IPS DF 19.7 (cell line): ENCODE measurements around the gene MXRA7.
"Not testable (repeated sequence)": the region's sequence is repeated elsewhere in the genome, so short reads cannot be mapped to it uniquely, and the experiment has no call there.

Experiments
- DNase-seq: peaks from one replicate; pipeline ENCODE4 v3.0.0-alpha.2; 2013; ENCODE audit warnings: low read depth, low spot score

Gene MXRA7

DNA sequence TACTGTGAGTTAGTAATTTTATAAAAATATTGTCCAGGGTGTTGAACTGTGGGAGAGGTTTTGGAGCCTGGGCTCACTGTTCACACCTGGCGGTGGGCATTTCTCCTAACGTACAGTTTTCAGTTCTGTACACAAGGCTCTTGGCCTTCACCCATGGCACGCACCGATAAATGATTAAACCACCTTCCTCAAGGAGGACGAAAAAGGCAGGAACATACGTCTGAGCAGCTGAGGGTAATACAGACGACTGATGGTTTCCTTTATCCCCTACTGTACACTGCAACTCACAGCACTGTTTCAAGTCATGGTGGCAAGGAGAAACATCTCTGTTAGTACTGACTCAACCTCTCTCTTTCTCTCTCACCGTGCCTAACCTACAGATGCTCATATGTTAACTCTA is 65.8 kb downstream of the MXRA7 start:
- no peak for DNase-seq

DNA sequence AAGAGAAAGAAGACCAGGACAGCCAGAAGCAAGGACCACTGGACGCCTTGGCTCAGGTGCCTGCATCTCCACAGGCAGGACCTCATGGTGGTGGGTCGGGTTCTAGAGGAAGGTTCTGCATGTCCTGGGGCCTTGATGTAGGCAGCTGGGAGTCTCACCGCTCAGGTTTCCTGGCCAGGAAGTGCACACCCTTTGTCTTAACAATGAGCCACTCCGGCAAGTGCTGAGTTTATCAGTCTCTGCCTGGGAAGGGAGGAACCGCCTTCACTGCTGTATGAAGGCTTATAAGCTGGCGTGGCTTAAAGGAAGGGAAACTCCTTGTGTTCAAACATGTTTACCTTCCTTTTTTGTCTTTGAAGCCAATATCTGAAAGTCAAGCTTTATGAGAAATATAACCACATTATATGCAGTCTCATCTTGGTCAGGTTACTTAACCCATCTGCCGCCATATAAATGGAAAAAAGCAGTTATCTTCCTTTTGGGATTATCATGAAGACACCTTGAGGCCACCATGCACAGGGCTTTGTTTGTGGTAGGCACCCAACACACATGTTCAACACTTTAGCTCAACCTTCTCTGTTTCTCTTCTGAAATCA is 67.1 kb downstream of the MXRA7 start, which contains the start of gene ST6GALNAC1:
Gene ST6GALNAC1, minus strand, starts transcription at position 205 of the 596 bp plus-strand sequence. Its CDS starts 119 bp downstream, at position 86.
- DNase-seq: no peak

DNA sequence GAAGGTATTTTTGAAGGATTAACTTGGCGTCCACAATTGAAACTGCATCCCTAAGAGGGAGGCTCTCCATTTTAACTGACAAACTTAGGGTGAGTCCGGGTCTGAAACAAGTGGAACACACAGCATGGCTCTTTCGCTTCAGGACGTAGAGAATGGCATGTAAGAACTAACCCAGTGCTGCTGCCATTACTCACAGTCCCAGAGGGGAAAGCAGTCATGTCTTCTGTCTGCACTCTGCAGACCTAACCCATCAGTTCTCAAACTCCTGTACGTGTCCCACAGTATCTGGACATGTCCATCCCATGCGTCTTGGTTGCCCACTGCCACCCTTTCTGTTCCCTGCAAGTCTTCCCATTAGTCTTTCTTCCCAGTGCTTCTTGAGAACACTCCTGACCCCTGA is 67.8 kb downstream of the MXRA7 start:
- no peak for DNase-seq

DNA sequence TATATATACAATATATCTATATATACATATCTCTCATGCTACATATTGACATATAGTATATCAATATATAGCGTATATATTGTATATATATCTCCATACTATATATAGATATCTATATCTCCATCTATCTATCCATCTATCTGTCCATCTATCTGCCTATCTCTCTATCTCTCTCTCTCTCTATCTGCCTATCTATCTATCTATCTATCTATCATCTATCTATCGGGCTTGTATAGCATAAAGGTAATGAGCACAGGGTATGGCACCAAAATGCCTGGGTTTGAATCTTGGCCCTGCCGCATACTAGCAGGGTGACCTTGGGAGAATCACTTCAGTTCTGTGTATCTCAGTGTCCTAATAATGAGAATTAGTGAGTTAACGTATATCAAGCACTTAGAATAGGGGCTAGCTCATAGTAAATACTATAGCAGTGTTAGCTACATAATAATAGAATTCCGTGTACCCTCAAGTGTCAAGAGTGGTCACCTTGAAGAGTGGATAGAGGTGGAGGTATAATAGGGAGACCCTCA is 68.7 kb downstream of the MXRA7 start:
- DNase-seq: no peak

DNA sequence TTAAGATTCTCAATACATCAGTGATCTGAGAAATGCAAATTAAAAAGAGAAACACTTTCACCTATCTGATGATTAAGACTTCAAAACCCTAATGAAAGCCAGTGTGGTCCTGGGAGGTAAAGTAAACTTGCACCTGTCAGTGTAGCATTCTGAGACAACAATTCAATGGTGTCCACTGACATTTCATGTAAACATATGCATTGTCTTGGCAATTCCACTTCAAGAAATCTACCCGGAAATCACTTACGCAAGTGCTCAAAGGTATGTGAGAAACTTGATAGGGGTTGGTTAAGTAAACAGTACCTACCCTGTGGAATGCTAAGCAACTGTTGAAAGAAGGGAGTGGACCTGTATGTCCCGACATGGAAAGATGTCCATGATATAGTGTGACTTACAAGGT is 69.3 kb downstream of the MXRA7 start:
- DNase-seq: no peak

DNA sequence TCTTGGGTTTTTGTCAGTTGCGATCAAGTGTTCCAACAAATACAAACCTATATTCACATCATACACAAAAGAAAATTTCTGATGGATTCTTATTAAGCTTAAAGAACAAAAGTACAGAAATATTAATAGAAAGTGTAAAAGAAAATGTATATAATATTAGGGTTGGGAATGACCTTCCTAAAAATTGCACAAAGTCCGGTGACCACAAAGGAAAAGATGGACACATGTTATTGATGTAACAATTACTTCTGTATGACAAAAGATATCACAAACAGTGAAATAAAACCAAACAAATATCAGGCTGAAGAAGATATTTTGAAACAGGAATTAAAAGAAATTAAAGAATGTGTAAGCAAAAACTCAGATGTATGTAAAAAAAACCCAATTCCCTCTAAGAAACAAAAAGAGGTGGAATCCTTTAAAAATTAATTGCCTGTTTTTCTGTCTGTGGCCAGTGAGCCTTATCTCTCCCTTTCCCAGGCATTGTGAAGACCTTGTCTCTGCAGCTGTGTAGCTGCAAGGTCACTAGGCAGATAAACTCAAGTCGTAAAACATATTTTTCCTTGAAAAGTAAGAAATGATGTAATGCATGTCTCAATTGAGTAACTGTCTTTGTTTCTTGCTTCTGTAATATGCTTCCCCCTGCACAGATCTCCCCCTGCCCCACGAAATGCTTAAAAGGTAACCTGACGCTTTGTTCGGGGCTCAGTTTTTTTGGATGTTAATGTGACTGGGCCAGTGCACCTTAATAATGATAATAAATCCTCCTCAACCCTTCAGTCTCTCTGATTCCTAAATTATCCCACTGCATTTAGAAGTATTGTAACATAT is 70.0 kb downstream of the MXRA7 start:
- DNase-seq: no peak

DNA sequence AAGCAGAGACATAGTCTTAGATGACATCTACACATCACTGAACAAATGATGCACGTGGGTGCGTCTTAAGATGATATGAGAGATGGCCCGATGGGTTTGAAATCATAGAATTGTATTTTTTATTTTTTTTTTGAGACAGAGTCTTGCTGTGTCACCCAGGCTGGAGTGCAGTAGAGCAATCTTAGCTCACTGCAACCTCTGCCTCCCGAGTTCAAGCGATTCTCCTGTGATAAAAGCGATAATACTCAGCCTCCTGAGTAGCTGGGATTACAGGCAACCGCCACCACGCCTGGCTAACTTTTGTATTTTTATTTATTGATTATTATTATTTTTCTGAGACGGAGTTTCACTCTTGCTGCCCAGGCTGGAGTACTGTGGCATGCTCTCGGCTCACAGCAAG is 72.5 kb downstream of the MXRA7 start:
- DNase-seq: no peak

DNA sequence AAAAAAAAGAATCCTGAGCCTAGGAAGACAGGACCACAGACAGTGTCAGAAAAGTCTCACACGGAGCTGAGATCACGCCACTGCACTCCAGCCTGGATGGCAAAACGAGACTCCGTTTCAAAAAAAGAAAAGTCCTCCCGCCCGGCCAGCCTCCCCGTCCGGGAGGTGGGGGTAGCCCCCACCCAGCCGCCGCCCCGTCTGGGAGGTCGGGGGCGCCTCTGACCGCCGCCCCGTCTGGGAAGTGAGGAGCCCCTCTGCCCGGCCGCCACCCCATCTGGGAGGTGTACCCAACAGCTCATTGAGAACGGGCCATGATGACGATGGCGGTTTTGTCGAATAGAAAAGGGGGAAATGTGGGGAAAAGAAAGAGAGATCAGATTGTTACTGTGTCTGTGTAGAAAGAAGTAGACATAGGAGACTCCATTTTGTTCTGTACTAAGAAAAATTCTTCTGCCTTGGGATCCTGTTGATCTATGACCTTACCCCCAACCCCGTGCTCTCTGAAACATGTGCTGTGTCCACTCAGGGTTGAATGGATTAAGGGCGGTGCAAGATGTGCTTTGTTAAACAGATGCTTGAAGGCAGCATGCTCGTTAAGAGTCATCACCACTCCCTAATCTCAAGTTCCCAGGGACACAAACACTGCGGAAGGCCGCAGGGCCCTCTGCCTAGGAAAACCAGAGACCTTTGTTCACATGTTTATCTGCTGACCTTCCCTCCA is 74.1 kb downstream of the MXRA7 start:
- DNase-seq: not testable (repeated sequence)

DNA sequence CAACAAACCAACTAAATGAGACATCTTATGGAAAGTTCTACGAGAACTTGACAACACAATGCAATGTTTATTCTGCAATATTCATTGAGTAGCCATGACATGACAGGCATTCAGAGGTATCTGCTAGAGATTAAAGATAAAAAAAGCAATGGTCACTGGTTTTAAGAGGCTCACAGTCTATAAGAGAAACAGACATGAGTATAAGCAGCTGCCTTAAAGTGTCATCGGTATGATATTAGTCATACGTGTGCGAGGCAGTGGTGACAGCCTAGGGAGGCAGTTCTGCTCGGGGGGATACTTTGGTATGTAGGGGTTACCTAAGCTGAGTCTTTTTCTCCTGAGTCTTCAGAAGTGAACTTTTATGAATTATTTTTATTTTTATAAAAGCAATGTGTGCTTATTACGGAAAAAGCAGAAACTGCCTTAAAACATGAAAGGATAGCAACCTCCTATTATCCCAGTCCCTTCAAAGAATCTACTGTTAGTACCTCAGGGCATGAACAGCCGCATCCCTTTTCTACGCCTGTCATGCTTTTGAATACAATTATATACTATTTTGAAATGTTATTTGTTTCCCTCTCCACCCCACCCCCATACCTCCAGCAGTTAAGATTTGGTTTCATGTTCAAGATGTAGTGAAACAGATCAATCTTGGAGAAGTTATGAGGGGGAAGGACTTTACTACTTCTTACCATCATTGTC is 75.0 kb downstream of the MXRA7 start:
- DNase-seq: no peak

DNA sequence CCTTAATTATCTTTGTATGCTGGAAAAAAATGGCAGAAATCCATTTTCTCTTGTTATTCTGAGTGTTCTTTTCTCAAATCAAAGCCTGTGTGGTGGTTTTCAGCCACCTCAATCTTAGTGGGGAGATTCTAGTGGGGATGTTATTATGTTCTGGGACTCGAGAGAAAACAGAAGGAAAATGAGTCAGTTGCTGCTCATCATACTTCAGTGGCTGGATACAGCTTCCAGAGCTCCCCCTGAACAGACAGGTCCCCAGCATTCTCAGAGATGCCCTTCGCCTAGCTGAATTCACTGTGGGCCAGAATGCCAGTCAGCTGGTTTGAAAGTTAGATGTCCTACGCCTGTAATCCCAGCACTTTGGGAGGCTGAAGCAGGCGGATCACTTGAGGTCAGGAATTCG is 75.7 kb downstream of the MXRA7 start:
- DNase-seq: no peak

DNA sequence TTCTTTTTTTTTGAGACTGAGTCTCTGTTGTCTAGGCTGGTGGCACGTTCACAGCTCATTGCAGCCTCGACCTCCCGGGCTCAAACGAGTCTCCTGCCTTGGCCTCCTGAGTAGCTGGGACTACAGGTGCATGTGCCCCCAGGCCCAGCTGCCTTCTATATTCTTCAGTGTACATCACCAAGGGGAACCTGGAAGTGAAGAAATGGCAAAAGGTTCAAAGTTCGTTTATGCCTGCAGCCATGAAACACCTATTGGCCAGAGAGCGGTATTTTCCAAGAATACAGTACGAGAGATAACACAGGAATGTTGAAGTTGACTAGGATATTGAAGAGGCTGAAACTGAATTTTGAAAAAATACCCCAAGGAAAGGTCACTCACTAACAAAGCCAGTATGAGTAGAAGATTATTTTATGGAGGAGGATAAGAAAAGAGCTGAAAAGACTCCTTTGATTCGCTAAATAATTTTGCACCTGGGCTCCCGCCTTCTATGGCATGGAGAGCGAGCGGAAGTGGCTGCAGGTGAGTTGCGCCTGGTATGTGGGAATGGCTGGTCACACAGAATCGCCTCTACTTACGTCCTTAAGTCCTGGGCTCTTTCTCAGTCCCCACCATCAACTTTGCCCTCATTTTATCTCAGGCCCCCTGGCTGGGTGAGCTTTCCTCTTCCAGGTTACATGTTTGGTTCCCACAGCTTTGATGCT is 77.0 kb downstream of the MXRA7 start:
- DNase-seq: no peak

DNA sequence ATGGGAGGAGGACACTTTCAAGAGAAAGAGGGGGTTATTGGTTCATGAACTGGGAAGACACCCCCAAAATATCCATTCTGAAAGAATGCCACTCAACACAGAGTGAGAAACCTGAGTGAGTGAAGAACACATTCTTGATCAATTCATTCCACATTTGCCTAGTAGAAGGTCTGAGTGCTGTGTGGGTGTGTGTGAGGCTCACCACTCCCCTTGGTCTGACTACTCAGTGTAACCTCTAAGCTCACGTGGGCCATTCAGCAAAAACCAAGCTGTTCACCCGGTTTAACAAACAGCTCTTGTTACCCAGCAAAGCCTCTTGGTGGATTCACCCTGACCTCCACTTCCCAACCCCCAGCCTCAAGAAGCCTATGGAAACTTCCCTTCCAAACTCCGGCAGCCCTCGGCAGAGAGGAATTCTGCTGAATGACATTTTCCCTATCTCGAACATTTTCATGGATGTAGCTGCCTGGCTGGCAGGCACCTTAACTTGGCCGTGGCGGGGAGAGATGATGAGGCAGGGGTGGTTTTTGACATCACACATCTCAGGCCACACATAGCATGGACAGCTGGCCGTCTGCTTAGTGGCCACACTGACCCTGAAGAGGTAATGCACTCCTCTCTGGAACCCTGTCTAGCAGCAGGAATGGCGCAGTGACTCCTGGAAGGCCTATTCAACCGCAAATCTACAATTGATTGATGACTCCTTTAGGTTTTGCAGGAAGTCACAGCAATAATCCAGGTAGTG is 78.8 kb downstream of the MXRA7 start:
- DNase-seq: no peak

DNA sequence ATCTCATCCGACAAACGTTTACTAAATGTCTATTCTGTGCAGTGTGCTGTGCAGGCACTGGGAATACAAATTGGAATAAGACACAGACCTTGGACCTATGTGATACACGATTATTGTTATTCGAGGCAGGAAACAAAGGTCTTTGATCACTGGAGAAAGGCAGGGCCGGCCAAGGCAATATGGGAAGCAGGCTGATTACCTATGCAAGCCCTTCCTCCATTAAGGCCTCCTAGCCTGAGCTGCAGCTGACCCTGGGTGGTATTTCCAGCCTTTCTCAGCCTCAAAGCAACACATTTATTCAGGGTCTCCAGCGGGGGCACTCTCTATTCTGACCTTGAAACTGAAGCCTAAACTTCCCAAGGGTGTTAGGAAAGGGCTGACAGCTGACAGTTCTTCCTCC is 80.6 kb downstream of the MXRA7 start:
- no peak for DNase-seq
